Suprapubic skin (tissue), 4 donors: ENCODE results near the gene COL9A1. TPM values are rescaled to one million over a fixed set of nuclear protein-coding genes. Genes with fewer than 3 reads are reported as not detected.

Experiments
- DNase-seq, 2 donors: peaks; one replicate each; pipeline ENCODE4 v3.0.0-alpha.2; 2019; ENCODE audit warnings: low spot score in 2 of 2
- H3K27ac ChIP-seq: fragments of 200-600 bp; sonication (generic); one replicate; pipeline ENCODE4 v1.5.1; 2019
- H3K27me3 ChIP-seq: fragments of 200-600 bp; sonication (generic); one replicate; pipeline ENCODE4 v1.5.1; 2019
- H3K36me3 ChIP-seq: fragments of 200-600 bp; sonication (generic); one replicate; pipeline ENCODE4 v1.5.1; 2019
- H3K4me1 ChIP-seq: fragments of 200-600 bp; sonication (generic); one replicate; pipeline ENCODE4 v1.5.1; 2019
- H3K4me3 ChIP-seq: fragments of 200-600 bp; sonication (generic); one replicate; pipeline ENCODE4 v1.5.1; 2019; ENCODE audit warnings: mild to moderate bottlenecking
- H3K9me3 ChIP-seq: fragments of 200-600 bp; sonication (generic); one replicate; pipeline ENCODE4 v1.5.1; 2019
- CTCF ChIP-seq, 2 donors: fragments of 200-600 bp in 1 of 2; fragments of 450-650 bp in 1 of 2; sonication (generic) in 1 of 2; IDR thresholded peaks; one replicate each; pipeline ENCODE4 v1.5.1; 2016 to 2019; ENCODE audit warnings: antibody characterized with exemption in 2 of 2, mild to moderate bottlenecking in 1 of 2, moderate library complexity in 1 of 2
- EP300 ChIP-seq: sonication (generic); formaldehyde crosslinking; IDR thresholded peaks from one replicate; pipeline ENCODE4 v1.6.1; 2017; ENCODE audit warnings: antibody characterized with exemption
- POLR2A ChIP-seq, 2 donors: fragments of 450-650 bp; IDR thresholded peaks; one replicate each; pipeline ENCODE4 v1.6.1; 2017; ENCODE audit warnings: antibody characterized with exemption in 2 of 2, mild to moderate bottlenecking in 2 of 2, moderate library complexity in 2 of 2
- POLR2AphosphoS5 ChIP-seq, 3 donors: sonication (generic); formaldehyde crosslinking; IDR thresholded peaks; one replicate each; pipeline ENCODE4 v1.6.1; 2017; ENCODE audit warnings: antibody characterized with exemption in 3 of 3
- WGBS: methylation state at CpG from one replicate; pipeline ENCODE4 v1.1.5; 2018; 5-methylcytosine and 5-hydroxymethylcytosine counted together
- total RNA-seq, 4 donors: library from RNA; depleted of rRNA; stranded (reverse); fragments of >200 nt; gene quantifications; one replicate each; pipeline ENCODE4 v1.1.0, GENCODE V29; 2016

Gene COL9A1
- total RNA-seq, 4 donors from 2014 or later, result not detected

GRCh38 chr6:70241031-70241430 is 61.9 kb downstream of the COL9A1 start:
- 48% methylated on average over 3 of the region's 3 CpGs for WGBS
- Histone ChIP-seq H3K4me1 (no peaks in the 10 kb centered on the region), H3K9me3 (no peaks in the 10 kb centered on the region), H3K27ac (no peak overlapping the region), H3K27me3 (no peaks in the 10 kb centered on the region), H3K4me3 (no peak overlapping the region), H3K36me3 (no peaks in the 10 kb centered on the region)
- no peak for DNase-seq
- TF ChIP-seq POLR2A (IDR thresholded peaks at IDR 0.05) (no peak), CTCF (IDR thresholded peaks at IDR 0.05) (no peak), EP300 (no peak), POLR2AphosphoS5 (IDR thresholded peaks at IDR 0.05) (no peak)

GRCh38 chr6:70236343-70236742 is 66.5 kb downstream of the COL9A1 start:
- Histone ChIP-seq H3K36me3 (no peaks in the 10 kb centered on the region), H3K27ac (no peak overlapping the region), H3K27me3 (no peaks in the 10 kb centered on the region), H3K9me3 (no peaks in the 10 kb centered on the region), H3K4me1 (no peaks in the 10 kb centered on the region), H3K4me3 (no peak overlapping the region)
- WGBS, result 82% methylated on average over 3 of the region's 3 CpGs
- TF ChIP-seq POLR2AphosphoS5 (IDR thresholded peaks at IDR 0.05) (no peak), POLR2A (IDR thresholded peaks at IDR 0.05) (no peak), CTCF (IDR thresholded peaks at IDR 0.05) (no peak), EP300 (no peak)
- DNase-seq, result no peak

GRCh38 chr6:70234561-70235236 is 68.2 kb downstream of the COL9A1 start:
- no peak for TF ChIP-seq POLR2A (IDR thresholded peaks at IDR 0.05)
- no peak for TF ChIP-seq EP300
- no peak for TF ChIP-seq CTCF (IDR thresholded peaks at IDR 0.05)
- TF ChIP-seq POLR2AphosphoS5 (IDR thresholded peaks at IDR 0.05), result no peak
- no peaks in the 10 kb centered on the region for H3K9me3 ChIP-seq
- H3K27me3 ChIP-seq, result no peaks in the 10 kb centered on the region
- no peaks in the 10 kb centered on the region for H3K36me3 ChIP-seq
- no peaks in the 10 kb centered on the region for H3K4me1 ChIP-seq
- H3K27ac ChIP-seq, result no peak overlapping the region
- H3K4me3 ChIP-seq, result no peak overlapping the region
- WGBS, result 83% methylated on average over 7 of the region's 7 CpGs
- DNase-seq, result no peak

GRCh38 chr6:70231311-70231710 is 71.6 kb downstream of the COL9A1 start:
- Histone ChIP-seq H3K4me3 (no peak overlapping the region), H3K4me1 (no peaks in the 10 kb centered on the region), H3K36me3 (no peaks in the 10 kb centered on the region), H3K27ac (no peak overlapping the region), H3K9me3 (no peaks in the 10 kb centered on the region), H3K27me3 (no peaks in the 10 kb centered on the region)
- no peak for DNase-seq
- TF ChIP-seq EP300 (no peak), POLR2AphosphoS5 (IDR thresholded peaks at IDR 0.05) (no peak), POLR2A (IDR thresholded peaks at IDR 0.05) (no peak), CTCF (IDR thresholded peaks at IDR 0.05) (no peak)
- 30% methylated on average over 2 of the region's 2 CpGs for WGBS

GRCh38 chr6:70225055-70225454 is 77.8 kb downstream of the COL9A1 start:
- no peak for DNase-seq
- 66% methylated on average over 2 of the region's 2 CpGs for WGBS
- no peak overlapping the region for H3K4me3 ChIP-seq
- H3K27me3 ChIP-seq, result no peaks in the 10 kb centered on the region
- H3K4me1 ChIP-seq, result peaks cover 9% of the 10 kb centered on the region
- H3K36me3 ChIP-seq, result no peaks in the 10 kb centered on the region
- TF ChIP-seq EP300 (no peak), POLR2AphosphoS5 (IDR thresholded peaks at IDR 0.05) (no peak), CTCF (IDR thresholded peaks at IDR 0.05) (no peak), POLR2A (IDR thresholded peaks at IDR 0.05) (no peak)
- H3K27ac ChIP-seq, result no peak overlapping the region
- H3K9me3 ChIP-seq, result no peaks in the 10 kb centered on the region
